Measurements from ENCODE around the gene TMTC2.

The TMTC2 gene

GRCh38 chr12:83065562-83065961 is 378.9 kb downstream of the TMTC2 start:
- TF ChIP-seq EZH2phosphoT487 (conservative IDR thresholded peaks at IDR 0.05; ENCODE audit: low read length) (no peak), CTCF (IDR thresholded peaks at IDR 0.05; ENCODE audit: insufficient read depth, low read length, poor library complexity, severe bottlenecking) (no peak)
- Histone ChIP-seq H4K20me1 (ENCODE audit: low read depth, low read length) (no peaks in the 10 kb centered on the region), H2AFZ (ENCODE audit: low read depth, low read length, severe bottlenecking) (no peak overlapping the region), H3K27ac (ENCODE audit: low read depth, low read length) (no peak overlapping the region), H3K79me2 (ENCODE audit: insufficient read depth, low read length) (no peaks in the 10 kb centered on the region), H3F3A (ENCODE audit: insufficient read depth) (no peaks in the 10 kb centered on the region), H3K4me2 (ENCODE audit: low read depth, low read length, poor library complexity, severe bottlenecking) (no peak overlapping the region), H3K9me2 (replicated peaks; ENCODE audit: insufficient read depth, low read length) (no peaks in the 10 kb centered on the region), H3K4me3 (ENCODE audit: insufficient read depth, low read length, poor library complexity, severe bottlenecking) (no peak overlapping the region), H3K9me3 (ENCODE audit: insufficient read depth, low read length) (no peaks in the 10 kb centered on the region), H3K27me3 (ENCODE audit: low read length) (no peaks in the 10 kb centered on the region), H3K9ac (ENCODE audit: low read length) (no peak overlapping the region), H3K36me3 (ENCODE audit: low read length) (no peaks in the 10 kb centered on the region)

- no peak overlapping the region for H3K27ac ChIP-seq (ENCODE audit: low read depth, low read length)
- H3K4me2 ChIP-seq (ENCODE audit: low read depth, low read length, poor library complexity, severe bottlenecking) = no peak overlapping the region
- H3F3A ChIP-seq (ENCODE audit: insufficient read depth) = no peaks in the 10 kb centered on the region
- no peak overlapping the region for H2AFZ ChIP-seq (ENCODE audit: low read depth, low read length, severe bottlenecking)
- H3K9ac ChIP-seq (ENCODE audit: low read length) = no peak overlapping the region
- no peaks in the 10 kb centered on the region for H3K79me2 ChIP-seq (ENCODE audit: insufficient read depth, low read length)
- no peaks in the 10 kb centered on the region for H3K9me3 ChIP-seq (ENCODE audit: insufficient read depth, low read length)
- H4K20me1 ChIP-seq (ENCODE audit: low read depth, low read length) = no peaks in the 10 kb centered on the region
- no peaks in the 10 kb centered on the region for H3K27me3 ChIP-seq (ENCODE audit: low read length)
- no peak overlapping the region for H3K4me3 ChIP-seq (ENCODE audit: insufficient read depth, low read length, poor library complexity, severe bottlenecking)
- no peaks in the 10 kb centered on the region for H3K9me2 ChIP-seq (replicated peaks; ENCODE audit: insufficient read depth, low read length)
- TF ChIP-seq EZH2phosphoT487 (conservative IDR thresholded peaks at IDR 0.05; ENCODE audit: low read length) (no peak), CTCF (IDR thresholded peaks at IDR 0.05; ENCODE audit: insufficient read depth, low read length, poor library complexity, severe bottlenecking) (no peak)
- no peaks in the 10 kb centered on the region for H3K36me3 ChIP-seq (ENCODE audit: low read length)
These were observed 381.3 kb downstream of the TMTC2 start for GRCh38 chr12:83067981-83068380.

- H3K4me3 ChIP-seq (ENCODE audit: insufficient read depth, low read length, poor library complexity, severe bottlenecking) = no peak overlapping the region
- H3K4me2 ChIP-seq (ENCODE audit: low read depth, low read length, poor library complexity, severe bottlenecking) = no peak overlapping the region
- no peaks in the 10 kb centered on the region for H4K20me1 ChIP-seq (ENCODE audit: low read depth, low read length)
- no peaks in the 10 kb centered on the region for H3K27me3 ChIP-seq (ENCODE audit: low read length)
- no peak overlapping the region for H2AFZ ChIP-seq (ENCODE audit: low read depth, low read length, severe bottlenecking)
- no peaks in the 10 kb centered on the region for H3K79me2 ChIP-seq (ENCODE audit: insufficient read depth, low read length)
- H3K9me2 ChIP-seq (replicated peaks; ENCODE audit: insufficient read depth, low read length) = no peaks in the 10 kb centered on the region
- no peak overlapping the region for H3K27ac ChIP-seq (ENCODE audit: low read depth, low read length)
- TF ChIP-seq CTCF (IDR thresholded peaks at IDR 0.05; ENCODE audit: insufficient read depth, low read length, poor library complexity, severe bottlenecking) = no peak
- no peak for TF ChIP-seq EZH2phosphoT487 (conservative IDR thresholded peaks at IDR 0.05; ENCODE audit: low read length)
- no peak overlapping the region for H3K9ac ChIP-seq (ENCODE audit: low read length)
- no peaks in the 10 kb centered on the region for H3K36me3 ChIP-seq (ENCODE audit: low read length)
- H3F3A ChIP-seq (ENCODE audit: insufficient read depth) = no peaks in the 10 kb centered on the region
- H3K9me3 ChIP-seq (ENCODE audit: insufficient read depth, low read length) = no peaks in the 10 kb centered on the region
These were observed 387.7 kb downstream of the TMTC2 start for GRCh38 chr12:83074358-83074894.

All from SU-DHL-6 (cell line).